GM18873 (cell line): ENCODE data around the gene TESPA1.
"Not testable (repeated sequence)": the region's sequence is repeated elsewhere in the genome, so short reads cannot be mapped to it uniquely, and the experiment has no call there.

Source experiments
- ATAC-seq: cut with Tn5 transposase; IDR thresholded peaks from one replicate; pipeline ENCODE4 v1.9.1; 2021; ENCODE audit warnings: mild to moderate bottlenecking, moderate library complexity, moderate number of reproducible peaks; ENCODE audit not compliant: unreplicated experiment, low FRiP score

TESPA1 gene

GRCh38 chr12:54986773-54987172 is 2.2 kb upstream of the TESPA1 start:
- not testable (repeated sequence) for ATAC-seq

DNA sequence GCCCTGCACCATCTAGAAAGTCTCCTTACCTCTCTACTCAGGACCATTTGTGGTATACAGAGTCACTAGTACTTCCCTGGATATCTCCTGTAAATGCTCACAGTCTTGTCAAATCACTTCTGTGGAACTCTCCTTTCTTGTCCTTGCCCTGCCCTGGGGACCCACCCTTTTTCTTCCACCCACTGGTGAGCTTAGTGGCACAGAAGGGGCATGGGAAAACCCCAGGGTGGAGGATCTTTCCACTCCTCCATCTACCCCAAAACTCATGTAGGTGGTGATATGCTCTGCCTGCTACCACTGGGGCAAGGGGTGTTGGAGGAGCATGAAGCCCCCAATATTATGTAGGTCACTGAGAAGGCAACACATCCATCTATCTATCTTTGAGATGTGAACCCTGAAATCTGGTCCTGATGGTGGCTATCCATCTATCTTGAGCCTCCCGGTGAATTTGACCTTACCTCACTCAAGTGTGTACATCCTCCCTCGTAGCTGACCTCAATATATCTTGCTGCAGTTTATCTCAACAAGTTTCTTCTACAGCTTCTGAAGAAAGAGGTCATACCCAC is 943 bp downstream of the TESPA1 start:
- no peak for ATAC-seq

DNA sequence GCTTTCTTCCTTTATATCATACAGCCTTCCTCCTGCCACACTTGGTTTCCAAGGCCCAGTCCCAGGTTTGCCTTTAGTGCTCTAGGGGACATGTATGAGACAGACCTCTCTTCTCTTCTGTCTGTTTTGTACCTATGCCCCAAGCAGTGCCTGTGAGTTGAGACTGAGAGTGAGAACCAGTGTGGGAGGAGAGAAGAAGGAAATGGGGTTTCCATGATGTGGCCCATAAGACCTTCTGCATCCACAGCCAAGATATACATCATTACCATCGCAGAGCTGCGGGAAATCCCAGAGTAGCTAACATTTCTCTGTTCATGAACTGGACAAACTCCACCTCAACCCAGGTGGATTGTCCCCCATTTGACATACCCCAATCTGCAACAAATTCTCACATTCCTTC is 2.8 kb downstream of the TESPA1 start:
- ATAC-seq, result no peak

DNA sequence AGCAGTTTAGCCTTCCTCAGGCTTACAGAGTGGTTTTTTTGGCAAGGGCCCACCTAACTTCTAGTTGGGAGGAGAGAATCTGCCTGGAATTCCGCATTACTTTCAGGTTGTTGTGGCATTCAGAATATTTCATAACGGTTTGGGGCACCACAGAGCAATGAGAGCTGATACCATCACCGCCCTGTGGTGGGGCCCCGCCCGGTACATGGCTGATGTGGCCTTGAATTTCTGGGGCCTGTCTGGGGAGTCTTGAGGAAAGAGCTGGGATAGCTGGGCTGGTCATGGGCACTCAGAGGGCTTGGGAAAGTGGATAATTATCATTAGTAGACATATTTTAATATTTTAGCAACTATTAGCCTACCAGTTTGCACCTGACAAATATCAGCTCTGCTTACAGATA is 4.2 kb downstream of the TESPA1 start:
- no peak for ATAC-seq

GRCh38 chr12:54977857-54978256 is 6.7 kb downstream of the TESPA1 start:
- no peak for ATAC-seq

DNA sequence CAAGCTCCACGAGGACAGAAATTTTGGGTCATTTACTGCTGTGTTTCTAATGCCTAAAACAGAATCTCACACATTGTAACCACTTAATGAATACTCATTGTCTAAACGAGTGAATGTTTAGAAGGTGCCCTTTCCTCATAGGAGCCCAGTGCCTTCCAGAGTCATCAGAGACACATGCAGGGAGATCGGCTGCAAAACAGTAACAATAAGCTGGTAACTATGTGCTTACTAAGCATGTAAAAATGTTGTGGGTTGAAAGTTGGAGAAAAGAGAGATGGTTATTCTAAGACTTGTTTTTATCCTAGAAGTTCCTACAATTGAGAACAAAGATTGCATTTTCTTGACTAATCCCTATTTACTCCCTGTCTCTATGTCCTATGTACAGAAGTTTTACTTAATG is 7.4 kb downstream of the TESPA1 start:
- no peak for ATAC-seq

DNA sequence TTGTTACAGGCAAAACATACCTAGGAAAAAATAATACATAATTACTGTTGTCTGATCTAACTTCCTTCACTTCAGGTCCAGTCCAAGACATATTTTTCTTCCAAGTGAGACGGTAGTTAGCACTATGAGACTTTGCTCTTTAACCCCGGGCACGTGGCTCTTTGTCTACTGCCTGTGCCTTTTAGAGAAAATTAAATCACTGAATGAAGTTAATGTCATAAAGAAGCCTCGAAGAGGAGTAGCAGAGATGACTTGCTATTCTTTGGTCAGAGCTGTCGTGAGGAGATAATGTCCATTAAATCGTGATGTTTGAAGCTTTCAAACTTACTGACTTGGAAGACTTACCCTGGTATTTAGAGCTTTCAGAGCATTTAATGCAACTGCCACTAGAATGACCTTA is 8.7 kb downstream of the TESPA1 start:
- ATAC-seq, result no peak

DNA sequence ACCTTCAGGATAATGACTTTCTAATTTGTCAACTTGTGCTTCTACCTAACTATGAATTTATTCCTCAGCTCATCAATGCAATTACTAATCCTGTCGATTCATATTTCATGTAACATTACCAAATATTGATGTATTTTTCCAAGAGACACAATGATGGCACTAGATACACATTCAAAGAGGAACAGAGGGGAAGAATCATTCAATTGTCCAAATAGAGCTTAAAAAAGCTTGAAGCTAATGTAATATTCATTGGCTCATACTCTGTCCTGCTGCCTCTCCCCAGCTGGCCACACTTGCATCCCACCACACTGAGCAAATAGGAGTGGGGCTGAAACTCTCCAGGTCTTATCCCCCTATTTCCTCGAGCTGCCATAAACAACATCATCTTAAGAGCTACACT is 9.3 kb downstream of the TESPA1 start:
- ATAC-seq, result no peak

DNA sequence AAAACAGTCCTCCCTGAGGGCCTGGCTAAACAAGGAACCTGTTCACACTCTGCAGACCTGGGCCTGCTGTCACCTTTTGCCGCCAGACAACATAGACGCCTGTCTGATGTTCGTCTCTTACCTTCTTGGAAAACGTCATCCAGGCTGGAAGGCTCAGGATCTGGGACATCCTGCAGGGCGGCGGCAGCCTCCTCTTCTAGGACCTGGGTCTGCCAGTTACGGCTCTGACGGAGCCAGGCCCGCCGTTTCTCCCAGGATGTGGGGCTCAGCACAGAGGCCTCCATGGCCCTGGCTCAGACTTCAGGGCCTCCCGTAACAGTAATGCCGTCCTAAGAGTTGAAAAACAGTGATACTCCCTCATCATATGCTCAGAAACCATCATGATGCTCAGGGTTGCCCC is 10.3 kb downstream of the TESPA1 start:
- ATAC-seq, result no peak

DNA sequence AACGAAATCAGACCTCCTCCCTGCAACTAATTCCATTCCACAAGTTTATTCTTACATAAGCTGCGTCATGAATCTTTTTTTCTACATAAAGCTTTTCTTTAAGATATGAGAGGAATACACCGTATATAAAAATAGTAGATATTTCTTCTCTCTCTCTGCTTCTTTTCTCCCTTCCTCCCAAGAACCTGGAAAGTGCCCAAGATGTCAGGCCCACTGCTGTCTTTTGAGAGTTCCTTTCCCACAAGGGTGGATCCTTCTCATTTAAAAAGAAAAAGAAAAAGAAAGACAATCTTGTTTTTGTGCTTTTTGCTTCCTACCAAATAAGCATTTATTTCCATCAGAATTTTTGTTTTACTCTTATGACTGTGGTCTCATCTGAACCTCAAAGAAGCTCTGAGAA is 11.0 kb downstream of the TESPA1 start:
- no peak for ATAC-seq

DNA sequence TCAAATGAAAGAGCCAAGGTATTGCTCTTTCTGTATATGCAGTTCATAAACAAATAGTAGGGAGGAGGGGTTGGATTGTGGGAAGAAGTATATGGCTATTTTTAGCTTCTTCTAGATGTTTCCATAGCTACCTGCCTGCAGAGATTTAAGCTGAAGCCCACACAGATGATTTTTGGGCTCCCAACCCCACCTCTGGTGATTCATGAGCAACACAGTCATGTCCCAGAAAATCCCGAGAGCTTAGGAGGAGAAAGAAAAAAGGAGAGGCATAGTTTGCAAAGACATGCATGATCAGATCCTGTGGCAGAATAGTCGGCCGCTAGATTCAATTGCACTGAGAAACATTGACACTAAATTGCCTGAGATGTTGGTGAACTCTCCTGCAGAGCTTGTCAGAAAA is 13.8 kb downstream of the TESPA1 start:
- no peak for ATAC-seq

GRCh38 chr12:54968181-54968730 is 16.3 kb downstream of the TESPA1 start:
- ATAC-seq, result no peak

DNA sequence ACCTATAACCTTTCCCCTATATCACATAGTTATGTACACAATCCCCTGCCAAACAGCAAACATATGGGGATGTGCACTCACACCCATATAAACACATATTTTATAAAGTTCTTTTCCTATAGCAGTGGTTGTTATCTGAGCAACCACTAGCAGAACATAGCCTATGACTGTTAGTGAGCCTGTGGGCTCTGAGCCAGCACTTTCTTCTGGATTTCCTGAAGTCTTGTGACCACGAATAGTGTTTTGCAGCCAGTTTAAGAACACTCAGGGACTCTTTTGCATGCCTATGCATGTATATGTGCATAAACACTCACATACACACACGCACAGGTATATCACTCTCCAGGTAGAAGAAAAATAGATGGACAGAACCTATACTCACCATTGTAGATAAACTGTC is 17.1 kb downstream of the TESPA1 start:
- no peak for ATAC-seq

- ATAC-seq, result no peak
Observed at GRCh38 chr12:54961190-54961589, 23.4 kb downstream of the TESPA1 start.

GRCh38 chr12:54959291-54960018 is 25.1 kb downstream of the TESPA1 start:
- ATAC-seq, result peak; percentile 80

DNA sequence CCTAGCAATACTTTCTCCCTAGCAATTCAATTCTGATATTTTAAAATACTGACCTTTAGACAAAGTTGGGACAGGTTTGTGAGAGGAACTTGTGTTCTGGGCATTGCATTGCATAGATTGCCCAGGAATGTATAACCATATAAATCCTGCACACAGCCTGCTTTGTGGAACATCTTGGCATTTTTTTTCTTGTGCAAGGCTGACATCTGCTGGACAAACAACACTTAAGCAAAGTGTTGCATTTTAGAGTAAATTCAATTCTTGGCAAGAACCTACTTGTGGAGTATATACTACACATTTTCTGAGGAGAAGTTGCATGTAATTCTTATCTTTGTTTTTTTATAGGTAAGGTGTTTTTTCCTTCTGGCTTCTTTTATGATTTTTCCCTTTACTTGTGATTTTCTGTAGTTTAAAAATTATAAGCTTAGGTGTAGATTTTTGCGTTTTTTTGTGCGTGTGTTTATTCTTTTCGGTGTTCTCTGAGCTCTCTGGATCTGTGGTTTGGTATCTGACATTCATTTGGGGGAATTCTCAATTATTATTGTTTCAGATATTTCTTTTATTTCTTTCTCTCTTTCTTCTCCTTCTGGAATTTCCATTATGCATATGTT is 26.4 kb downstream of the TESPA1 start:
- peak; percentile 33 for ATAC-seq

- no peak for ATAC-seq
Observed at GRCh38 chr12:54956818-54957641, 27.5 kb downstream of the TESPA1 start.

DNA sequence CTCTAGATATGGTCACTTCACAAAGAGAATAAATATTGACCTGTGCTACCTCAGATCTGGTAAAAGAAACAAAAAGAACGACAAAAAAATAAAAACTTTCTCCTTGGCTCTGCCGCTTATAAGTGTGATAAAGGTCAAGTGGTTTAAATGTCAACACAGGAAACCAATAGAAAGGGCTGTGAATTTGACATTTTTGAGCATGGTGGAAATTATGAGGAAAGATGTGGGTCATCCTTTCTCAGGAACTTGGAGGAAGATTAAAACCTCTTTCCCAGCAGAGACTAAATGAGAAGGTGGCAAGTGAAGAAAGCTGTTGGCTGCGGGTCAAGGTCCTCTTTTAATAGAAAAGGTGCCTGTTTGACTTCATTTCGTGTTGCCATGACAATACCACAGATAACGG is 28.2 kb downstream of the TESPA1 start:
- no peak for ATAC-seq

DNA sequence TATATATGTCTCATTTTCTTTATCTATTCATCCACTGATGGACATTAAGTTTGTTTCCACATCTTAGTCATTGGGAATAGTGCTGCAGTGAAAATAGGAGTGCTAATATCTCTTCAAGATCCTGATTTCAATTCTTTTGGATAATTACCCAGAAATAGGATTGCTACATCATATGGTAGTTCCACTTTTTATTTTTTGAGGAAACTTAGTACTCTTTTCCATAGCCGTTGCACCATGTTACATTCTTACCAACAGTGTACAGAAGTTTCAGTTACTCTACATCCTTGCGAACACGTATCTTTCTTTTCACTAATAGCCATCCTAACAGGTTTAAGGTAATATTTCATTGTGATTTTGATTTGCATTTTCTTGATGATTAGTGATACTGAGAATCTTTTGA is 29.8 kb downstream of the TESPA1 start:
- ATAC-seq, result no peak

- ATAC-seq, result no peak
Observed at GRCh38 chr12:54954228-54954627, 30.3 kb downstream of the TESPA1 start.
